GM23248 (cell line): ENCODE results near the gene SERPINA4. TPM values are rescaled to one million over a fixed set of nuclear protein-coding genes. Genes with fewer than 3 reads are reported as not detected.

Source experiments
- DNase-seq: peaks from one replicate; pipeline ENCODE4 v3.0.0-alpha.2; 2015
- H2AFZ ChIP-seq: fragments of 200-600 bp; sonication (generic); 2 replicates; pipeline ENCODE4 v1.6.1; 2016; ENCODE audit warnings: antibody characterized with exemption
- H3F3A ChIP-seq: fragments of 200-600 bp; sonication (generic); 2 replicates; pipeline ENCODE4 v1.6.1; 2016; ENCODE audit warnings: mild to moderate bottlenecking, antibody characterized with exemption, mixed run types; ENCODE audit not compliant: insufficient read depth
- H3K27ac ChIP-seq: fragments of 200-600 bp; sonication (generic); 2 replicates; pipeline ENCODE4 v1.5.1; 2016; ENCODE audit warnings: mild to moderate bottlenecking
- H3K27me3 ChIP-seq: fragments of 200-600 bp; sonication (generic); replicated peaks from 2 replicates; pipeline ENCODE4 v1.6.1; 2016; ENCODE audit warnings: mild to moderate bottlenecking; ENCODE audit not compliant: insufficient read depth
- H3K36me3 ChIP-seq: fragments of 200-600 bp; sonication (generic); 2 replicates; pipeline ENCODE4 v1.6.1; 2016; ENCODE audit warnings: low read depth, mild to moderate bottlenecking
- H3K4me1 ChIP-seq: fragments of 200-600 bp; sonication (generic); 2 replicates; pipeline ENCODE4 v1.6.1; 2016; ENCODE audit warnings: mild to moderate bottlenecking; ENCODE audit not compliant: insufficient read depth
- H3K4me2 ChIP-seq: fragments of 200-600 bp; sonication (generic); one replicate; pipeline ENCODE4 v1.6.1; 2016; ENCODE audit warnings: mild to moderate bottlenecking; ENCODE audit not compliant: unreplicated experiment
- H3K4me3 ChIP-seq: fragments of 200-600 bp; sonication (generic); 2 replicates; pipeline ENCODE4 v1.5.1; 2016; ENCODE audit warnings: mild to moderate bottlenecking
- H3K79me2 ChIP-seq: fragments of 200-600 bp; sonication (generic); 2 replicates; pipeline ENCODE4 v1.6.1; 2016; ENCODE audit warnings: mild to moderate bottlenecking; ENCODE audit not compliant: insufficient read depth
- H3K9ac ChIP-seq: fragments of 200-600 bp; sonication (generic); 2 replicates; pipeline ENCODE4 v1.6.1; 2016; ENCODE audit warnings: mild to moderate bottlenecking
- H3K9me2 ChIP-seq: fragments of 200-600 bp; sonication (generic); 2 replicates; pipeline ENCODE4 v1.6.1; 2016; ENCODE audit warnings: mixed run types, mild to moderate bottlenecking, moderate library complexity; ENCODE audit not compliant: insufficient read depth
- H3K9me3 ChIP-seq: fragments of 200-600 bp; sonication (generic); one replicate; pipeline ENCODE4 v1.6.1; 2017; ENCODE audit warnings: low read depth
- H4K20me1 ChIP-seq: fragments of 200-600 bp; sonication (generic); 2 replicates; pipeline ENCODE4 v1.6.0; 2016; ENCODE audit not compliant: insufficient read depth
- EZH2 ChIP-seq: fragments of 200-600 bp; sonication (generic); IDR thresholded peaks from 2 replicates; pipeline ENCODE4 v1.6.1; 2018; ENCODE audit warnings: antibody characterized with exemption, mild to moderate bottlenecking; ENCODE audit not compliant: insufficient read depth, poor library complexity, severe bottlenecking
- EZH2phosphoT487 ChIP-seq: fragments of 200-600 bp; sonication (generic); IDR thresholded peaks from 2 replicates; pipeline ENCODE4 v1.6.1; 2018; ENCODE audit warnings: antibody characterized with exemption, moderate library complexity, mild to moderate bottlenecking, low read depth; ENCODE audit not compliant: insufficient read depth
- WGBS, 2 experiments: methylation state at CpG; one replicate each; pipeline ENCODE4 v1.1.6; 2015 to 2017; ENCODE audit warnings: low lambda C conversion rate in 2 of 2, low coverage in 1 of 2; ENCODE audit errors: missing lambda C conversion rate in 2 of 2; 5-methylcytosine and 5-hydroxymethylcytosine counted together
- in situ Hi-C: fragments of 300-500 bp; cut with MboI; formaldehyde crosslinking; loops from 2 replicates; pipeline ENCODE4 v1.15.0; 2020
- polyA plus RNA-seq: library from polyadenylated mRNA; unstranded; fragments of >200 nt; fragmentation: Nextera tagmentation; extraction: Ambion mirVana; gene quantifications from 2 replicates; pipeline ENCODE4 v1.2.1, GENCODE V29; 2016
- total RNA-seq: library from RNA; depleted of rRNA; stranded (reverse); fragments of >200 nt; shearing (Covaris generic); gene quantifications from 2 replicates; pipeline ENCODE4 v1.2.3, GENCODE V29; 2014

SERPINA4 gene
- total and polyA plus RNA-seq, 2 experiments from 2014 or later = not detected

DNA sequence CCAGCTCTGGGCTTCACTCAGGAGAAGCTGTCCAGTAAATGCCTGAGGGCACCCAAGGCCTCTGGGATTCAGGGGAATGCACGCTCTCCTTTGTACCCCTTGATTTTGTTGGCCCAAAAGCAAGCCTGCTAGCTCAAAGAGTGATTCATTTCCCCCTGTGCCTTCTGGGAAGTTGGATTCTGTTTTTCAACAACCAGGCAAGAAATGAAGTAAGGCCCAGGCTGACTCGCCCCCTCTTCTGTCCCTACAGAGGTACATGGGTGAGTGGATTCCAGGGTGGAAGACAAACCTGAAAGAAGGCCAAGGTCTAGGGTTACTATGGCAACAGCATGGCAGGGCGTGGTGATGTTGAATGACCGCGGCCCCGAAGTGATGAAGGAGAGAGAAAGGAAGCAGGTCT lies 10.7 kb downstream of the SERPINA4 start:
- Histone ChIP-seq H3F3A (no peaks in the 10 kb centered on the region), H3K9me3 (no peaks in the 10 kb centered on the region), H3K9ac (no peak overlapping the region), H4K20me1 (no peaks in the 10 kb centered on the region), H3K79me2 (no peaks in the 10 kb centered on the region), H2AFZ (no peak overlapping the region), H3K27me3 (0 out of 2 replicates have a peak, but pooled peaks cover 2% of the 10 kb centered on the region), H3K9me2 (no peaks in the 10 kb centered on the region), H3K27ac (no peak overlapping the region), H3K4me2 (no peak overlapping the region), H3K4me1 (no peaks in the 10 kb centered on the region; the same call in 1 of the 2 replicates), H3K36me3 (no peaks in the 10 kb centered on the region), H3K4me3 (no peak overlapping the region)
- peak; percentile 70 for DNase-seq
- in situ Hi-C loops = no loop called here
- TF ChIP-seq EZH2 (no peak), EZH2phosphoT487 (no peak)
- 68 to 82% methylated on average over 6 of the region's 6 CpGs for WGBS, 2 experiments

DNA sequence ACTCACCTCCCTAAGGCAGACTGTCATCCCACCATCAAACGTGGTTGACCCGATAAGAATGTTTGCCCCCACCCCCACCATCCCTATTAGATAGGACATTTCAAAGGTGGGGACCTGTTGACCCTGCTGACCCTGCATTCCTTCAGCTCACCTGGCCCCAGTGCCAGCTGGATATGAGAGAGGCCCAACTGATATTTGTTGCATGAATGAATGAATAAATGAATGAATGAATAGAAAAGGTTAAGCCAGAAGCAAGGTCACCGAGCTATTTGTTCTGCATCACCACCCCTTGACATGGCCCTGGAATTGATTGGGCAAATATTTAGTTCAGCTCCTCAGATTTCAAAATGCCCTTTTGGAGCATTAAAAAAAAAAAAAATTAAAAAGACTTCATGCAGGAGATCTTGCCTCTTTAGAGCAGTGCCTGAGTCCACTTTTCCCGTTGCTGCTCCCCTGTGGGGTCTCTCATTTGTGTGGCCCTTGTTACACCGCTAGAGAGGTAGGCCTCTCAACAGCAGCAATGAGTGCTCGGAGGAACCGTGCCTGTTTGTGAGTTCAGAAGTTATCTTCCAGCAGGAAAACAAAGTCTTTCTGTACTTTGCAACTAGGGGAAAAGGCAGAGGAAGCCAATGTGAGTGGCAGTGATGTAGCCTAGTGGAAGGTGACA lies 11.5 kb downstream of the SERPINA4 start:
- H3K9ac ChIP-seq = no peak overlapping the region
- H3K36me3 ChIP-seq = no peaks in the 10 kb centered on the region
- H3K27ac ChIP-seq = no peak overlapping the region
- no peak for DNase-seq
- H4K20me1 ChIP-seq = no peaks in the 10 kb centered on the region
- WGBS, 2 experiments = 63 to 68% methylated on average over 7 of the region's 7 CpGs
- H3K4me2 ChIP-seq = no peak overlapping the region
- H2AFZ ChIP-seq = no peak overlapping the region
- no peak for TF ChIP-seq EZH2
- TF ChIP-seq EZH2phosphoT487 = no peak
- H3K79me2 ChIP-seq = no peaks in the 10 kb centered on the region
- no peaks in the 10 kb centered on the region for H3K27me3 ChIP-seq
- no peaks in the 10 kb centered on the region; the same call in 1 of the 2 replicates for H3K4me1 ChIP-seq
- in situ Hi-C loops = no loop called here
- no peak overlapping the region for H3K4me3 ChIP-seq
- no peaks in the 10 kb centered on the region for H3K9me2 ChIP-seq
- H3K9me3 ChIP-seq = no peaks in the 10 kb centered on the region
- H3F3A ChIP-seq = no peaks in the 10 kb centered on the region

DNA sequence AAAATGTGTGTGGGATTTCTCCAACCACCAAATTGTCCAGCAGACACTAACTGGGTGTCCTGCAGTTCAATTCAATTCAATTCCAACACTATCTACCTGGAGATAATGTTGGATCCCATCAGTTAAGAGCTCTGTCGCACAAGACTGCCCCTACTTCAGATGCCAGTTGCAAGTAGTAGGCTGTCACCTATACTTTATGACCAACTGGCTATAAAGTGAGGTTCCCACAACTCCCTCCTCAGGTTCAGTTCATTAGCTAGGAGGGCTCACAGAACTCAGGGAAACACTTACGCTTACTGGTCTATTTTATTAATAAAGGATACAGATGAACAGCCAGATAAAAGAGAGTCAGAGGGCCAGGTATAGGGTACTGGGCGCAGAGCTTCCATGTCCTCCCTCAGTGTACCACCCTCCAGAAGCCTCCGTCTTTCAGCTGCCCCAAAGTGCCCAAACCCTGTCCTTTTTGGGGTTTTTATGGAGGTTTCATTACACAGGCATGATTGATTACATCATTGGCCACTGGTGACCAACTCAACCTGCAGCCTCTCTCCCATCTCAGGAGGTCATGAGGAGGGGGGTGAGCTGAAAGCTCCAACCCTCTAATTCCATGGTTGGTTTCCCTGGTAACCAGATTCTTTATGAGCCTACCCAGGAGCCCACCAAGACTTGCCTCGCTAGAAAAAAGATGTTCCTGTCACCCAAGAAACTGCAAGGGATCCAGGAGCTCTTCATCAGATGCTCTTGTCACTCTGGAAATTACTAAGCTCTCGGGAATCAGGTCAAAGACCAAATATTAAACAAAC lies 12.4 kb downstream of the SERPINA4 start:
- no peaks in the 10 kb centered on the region for H3K36me3 ChIP-seq
- H3K79me2 ChIP-seq = no peaks in the 10 kb centered on the region
- H3K9me2 ChIP-seq = no peaks in the 10 kb centered on the region
- no peaks in the 10 kb centered on the region for H3F3A ChIP-seq
- no peak overlapping the region for H3K27ac ChIP-seq
- TF ChIP-seq EZH2phosphoT487 = no peak
- TF ChIP-seq EZH2 = no peak
- no peak overlapping the region for H2AFZ ChIP-seq
- DNase-seq = no peak
- H3K4me1 ChIP-seq = no peaks in the 10 kb centered on the region; the same call in 1 of the 2 replicates
- H3K4me3 ChIP-seq = no peak overlapping the region
- no peak overlapping the region for H3K9ac ChIP-seq
- H3K9me3 ChIP-seq = no peaks in the 10 kb centered on the region
- in situ Hi-C loops = no loop called here
- WGBS, 2 experiments = 68 to 76% methylated on average over 6 of the region's 6 CpGs
- H3K4me2 ChIP-seq = no peak overlapping the region
- no peaks in the 10 kb centered on the region for H4K20me1 ChIP-seq
- H3K27me3 ChIP-seq = no peaks in the 10 kb centered on the region; the same call in 1 of the 2 replicates

GRCh38 chr14:94574336-94574735 lies 13.1 kb downstream of the SERPINA4 start:
- H3K27ac ChIP-seq = no peak overlapping the region
- H4K20me1 ChIP-seq = no peaks in the 10 kb centered on the region
- no peak for DNase-seq
- no peaks in the 10 kb centered on the region for H3K9me2 ChIP-seq
- H3K4me1 ChIP-seq = no peaks in the 10 kb centered on the region; the same call in 1 of the 2 replicates
- H3K4me2 ChIP-seq = no peak overlapping the region
- H3K9me3 ChIP-seq = no peaks in the 10 kb centered on the region
- H3K36me3 ChIP-seq = no peaks in the 10 kb centered on the region
- no peak overlapping the region for H3K9ac ChIP-seq
- H3F3A ChIP-seq = no peaks in the 10 kb centered on the region
- peaks cover under 1% of the 10 kb centered on the region; the same call in 1 of the 2 replicates for H3K27me3 ChIP-seq
- TF ChIP-seq EZH2phosphoT487 (no peak), EZH2 (no peak)
- no peak overlapping the region for H3K4me3 ChIP-seq
- H3K79me2 ChIP-seq = no peaks in the 10 kb centered on the region
- in situ Hi-C loops = no loop called here
- no peak overlapping the region for H2AFZ ChIP-seq
- 73 to 77% methylated on average over 3 of the region's 3 CpGs for WGBS, 2 experiments
